GOT3 (cell line): ENCODE data around the gene PPDPF.
"Not testable (repeated sequence)": the region's sequence is repeated elsewhere in the genome, so short reads cannot be mapped to it uniquely, and the experiment has no call there.

Experiments
- DNase-seq: peaks from one replicate; lab custom pipeline; 2025; ENCODE audit warnings: mixed read lengths; lab: John Stamatoyannopoulos, UW

The PPDPF gene

GRCh38 chr20:63565021-63565698 lies 44.6 kb downstream of the PPDPF start:
- DNase-seq = no peak

- DNase-seq = no peak
These were observed 45.3 kb downstream of the PPDPF start for GRCh38 chr20:63565699-63566335.

DNA sequence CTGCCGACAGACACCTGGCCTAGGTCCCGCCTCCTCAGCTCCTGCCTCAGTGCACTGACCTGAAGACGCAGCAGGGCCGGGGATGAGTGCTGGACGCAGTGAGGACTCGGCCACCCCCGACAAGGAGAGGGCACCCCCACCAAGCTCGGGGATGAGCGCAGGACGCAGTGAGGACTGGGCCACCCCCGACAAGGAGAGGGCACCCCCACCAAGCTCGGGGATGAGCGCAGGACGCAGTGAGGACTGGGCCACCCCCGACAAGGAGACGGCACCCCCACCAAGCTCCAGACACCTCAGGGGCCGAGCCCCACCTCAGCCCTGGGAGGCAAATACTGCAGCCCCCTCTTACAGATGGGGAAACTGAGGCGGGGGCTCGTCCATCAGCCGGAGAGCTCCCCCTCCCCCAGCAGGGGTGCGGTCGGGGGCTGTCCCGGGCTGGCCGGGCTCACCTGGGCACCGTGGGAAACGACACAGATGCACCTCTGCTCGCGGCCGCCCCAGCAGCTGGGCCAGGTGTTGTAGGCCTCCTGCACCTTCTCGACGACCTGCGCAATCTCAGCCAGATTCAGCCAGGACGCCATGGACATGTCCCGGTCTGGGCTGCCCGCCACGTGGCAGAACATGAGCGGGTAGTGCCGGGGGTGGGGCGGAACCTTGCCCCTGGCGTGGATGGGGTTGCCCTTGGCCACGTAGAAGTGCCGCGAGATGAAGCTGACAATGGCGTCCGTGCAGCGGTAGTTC lies 46.0 kb downstream of the PPDPF start:
- DNase-seq = no peak

- no peak for DNase-seq
These were observed 46.5 kb downstream of the PPDPF start for GRCh38 chr20:63567136-63567385.

- DNase-seq = no peak
These were observed 47.0 kb downstream of the PPDPF start for GRCh38 chr20:63567386-63568169.

DNA sequence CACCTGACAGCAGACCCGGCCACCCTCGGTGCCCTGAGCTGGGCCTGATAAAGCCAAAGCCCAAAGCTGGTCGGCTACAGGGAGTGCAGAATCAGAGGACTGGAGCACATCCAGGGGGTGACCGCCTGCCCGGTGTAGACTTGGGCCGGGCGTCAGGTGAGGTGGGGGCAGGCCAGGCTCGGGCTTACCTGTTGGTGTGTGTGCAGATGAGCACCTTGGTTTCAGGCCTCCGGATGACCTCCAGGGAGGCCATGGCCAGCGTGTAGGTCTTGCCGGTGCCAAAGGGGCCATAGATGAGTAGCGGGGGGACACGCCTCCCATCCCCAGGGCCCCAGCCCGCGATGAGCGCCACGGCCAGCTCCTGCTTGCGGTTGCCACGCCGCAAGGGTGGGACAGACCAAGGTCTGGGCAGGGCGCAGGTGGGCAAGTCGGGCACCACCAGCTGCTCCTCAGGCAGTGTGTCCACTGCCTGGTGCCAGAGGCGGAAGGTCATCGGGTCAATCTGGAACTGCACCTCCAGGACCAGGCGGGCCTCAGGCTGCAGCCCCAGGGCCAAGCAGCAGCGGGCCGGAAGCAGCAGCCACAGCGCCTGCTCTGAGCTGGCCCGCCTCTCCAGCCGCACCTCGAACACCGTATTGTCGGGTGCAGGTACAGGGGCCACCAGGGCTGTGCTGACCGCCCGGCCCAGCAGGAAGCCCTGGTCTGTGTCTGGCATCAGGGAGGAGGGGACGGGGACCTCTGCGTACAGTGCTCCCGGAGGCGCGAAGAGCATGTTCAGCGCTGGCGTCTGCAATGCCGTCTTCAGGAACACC lies 47.8 kb downstream of the PPDPF start:
- DNase-seq = no peak

- DNase-seq = no peak
These were observed 48.7 kb downstream of the PPDPF start for GRCh38 chr20:63568986-63569949.

DNA sequence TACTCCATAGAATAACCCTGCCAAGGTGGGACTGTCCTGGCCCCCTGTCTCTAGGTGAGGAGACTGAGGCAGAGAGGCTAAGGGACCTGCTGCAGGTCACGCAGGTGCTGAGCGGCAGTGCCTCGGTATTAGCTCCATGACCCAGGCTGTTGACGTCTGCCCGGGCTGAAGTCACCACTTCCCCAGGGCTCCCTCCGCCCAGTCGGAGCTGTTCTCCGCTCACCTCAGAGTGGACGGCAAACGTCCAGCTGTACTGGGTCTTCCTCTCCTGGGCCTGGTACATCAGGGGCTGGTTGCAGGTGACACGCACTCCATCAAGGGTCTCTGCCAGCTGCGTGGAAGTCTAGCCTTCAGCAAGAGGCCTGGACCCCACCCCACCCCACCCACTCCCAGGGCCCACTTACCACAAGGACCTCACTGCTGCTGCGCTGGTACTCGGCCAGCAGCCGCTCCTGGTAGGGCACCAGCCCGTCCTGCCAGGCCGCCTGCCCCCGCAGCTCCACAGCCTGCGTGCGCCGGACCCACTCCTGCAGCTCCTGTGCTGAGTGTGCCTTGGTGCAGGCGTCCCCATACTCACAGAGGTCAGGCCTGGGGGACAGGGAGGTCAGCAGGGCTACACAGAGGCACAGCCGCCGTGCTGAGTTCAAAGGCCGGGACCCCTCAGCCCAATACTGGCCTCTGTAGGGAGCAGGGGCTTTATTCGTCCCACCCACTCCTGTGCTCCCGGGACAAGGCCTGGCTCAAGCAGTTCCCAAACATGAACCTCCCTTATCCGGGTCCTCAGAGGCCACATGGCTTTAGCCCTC lies 49.9 kb downstream of the PPDPF start:
- no peak for DNase-seq

GRCh38 chr20:63571087-63571478 lies 50.5 kb downstream of the PPDPF start:
- not testable (repeated sequence) for DNase-seq
